HEK293 (cell line): ENCODE results near the gene AMIGO1.
A peak's percentile ranks its signal among the peaks of the same experiment; 100 is the strongest.

Source experiments
- CTCF ChIA-PET: fragments of 350-600 bp; formaldehyde crosslinking; extraction: SDS; loops from one replicate; lab custom pipeline; 2021; ENCODE audit warnings: antibody characterized with exemption; lab: Yijun Ruan, JAX
- POLR2A ChIA-PET: fragments of 300-600 bp; formaldehyde crosslinking; extraction: SDS; loops from one replicate; lab custom pipeline; 2020; ENCODE audit warnings: antibody characterized with exemption, inconsistent platforms; lab: Yijun Ruan, JAX
- H3K27ac ChIP-seq: fragments of 200-500 bp; sonication (Bioruptor generic); 2 replicates; pipeline ENCODE4 v1.5.1; 2014; ENCODE audit warnings: low read depth, low read length, control low read depth, inconsistent platforms; ENCODE audit errors: extremely low read depth
- H3K36me3 ChIP-seq, 2 experiments: fragments of 200-500 bp in 1 of 2; sonication (Bioruptor generic) in 1 of 2; 1 replicate in 1 of 2; 2 replicates in 1 of 2; pipeline ENCODE4 v1.5.1; 2014 to 2017; ENCODE audit warnings: inconsistent platforms in 2 of 2, low read length in 2 of 2; ENCODE audit not compliant: control insufficient read depth in 2 of 2, insufficient read depth in 1 of 2
- H3K4me1 ChIP-seq: fragments of 200-500 bp; sonication (Bioruptor generic); 2 replicates; pipeline ENCODE4 v1.5.1; 2014; ENCODE audit warnings: mild to moderate bottlenecking, low read length, inconsistent platforms; ENCODE audit not compliant: control insufficient read depth, insufficient read depth
- H3K4me3 ChIP-seq: 2 replicates; pipeline ENCODE4 v1.5.1; 2011; ENCODE audit warnings: low read depth, mild to moderate bottlenecking, control low read depth, low read length, moderate library complexity
- H3K9me3 ChIP-seq: fragments of 200-500 bp; sonication (Bioruptor generic); 2 replicates; pipeline ENCODE4 v1.5.1; 2014; ENCODE audit warnings: low read depth, low read length, inconsistent platforms; ENCODE audit not compliant: control insufficient read depth, insufficient read depth
- KLF10 ChIP-seq: fragments of 450-650 bp; IDR thresholded peaks from 2 replicates; pipeline ENCODE4 v1.5.1; 2018; ENCODE audit warnings: missing biosample characterization, mild to moderate bottlenecking, missing genetic modification characterization
- OVOL3 ChIP-seq: fragments of 450-650 bp; formaldehyde crosslinking; IDR thresholded peaks from 2 replicates; pipeline ENCODE4 v1.5.1; 2016; ENCODE audit warnings: missing biosample characterization, missing genetic modification characterization
- SCRT1 ChIP-seq: fragments of 450-650 bp; formaldehyde crosslinking; IDR thresholded peaks from 2 replicates; pipeline ENCODE4 v1.5.1; 2016; ENCODE audit warnings: missing biosample characterization, missing genetic modification characterization, borderline replicate concordance
- SCRT2 ChIP-seq: fragments of 450-650 bp; formaldehyde crosslinking; IDR thresholded peaks from 2 replicates; pipeline ENCODE4 v1.5.1; 2016; ENCODE audit warnings: missing biosample characterization, missing genetic modification characterization
- YY1 ChIP-seq: fragments of 450-650 bp; formaldehyde crosslinking; IDR thresholded peaks from 2 replicates; pipeline ENCODE4 v1.5.1; 2018; ENCODE audit warnings: missing biosample characterization, missing genetic modification characterization
- ZBTB8A ChIP-seq: fragments of 450-650 bp; formaldehyde crosslinking; IDR thresholded peaks from 2 replicates; pipeline ENCODE4 v1.5.1; 2016; ENCODE audit warnings: missing biosample characterization, missing genetic modification characterization
- ZNF18 ChIP-seq: fragments of 450-650 bp; formaldehyde crosslinking; IDR thresholded peaks from 2 replicates; pipeline ENCODE4 v1.5.1; 2016; ENCODE audit warnings: missing biosample characterization, missing genetic modification characterization
- ZNF513 ChIP-seq: fragments of 450-650 bp; IDR thresholded peaks from 2 replicates; pipeline ENCODE4 v1.5.1; 2018; ENCODE audit warnings: missing biosample characterization, missing genetic modification characterization
- ZNF571 ChIP-seq: fragments of 450-650 bp; formaldehyde crosslinking; IDR thresholded peaks from 2 replicates; pipeline ENCODE4 v1.5.0; 2017; ENCODE audit warnings: missing biosample characterization, missing genetic modification characterization
- ZNF704 ChIP-seq: fragments of 450-650 bp; formaldehyde crosslinking; IDR thresholded peaks from 2 replicates; pipeline ENCODE4 v1.5.1; 2016; ENCODE audit warnings: missing biosample characterization, missing genetic modification characterization
- ZNF747 ChIP-seq: fragments of 450-650 bp; formaldehyde crosslinking; IDR thresholded peaks from 2 replicates; pipeline ENCODE4 v1.5.1; 2016; ENCODE audit warnings: missing biosample characterization, missing genetic modification characterization
- ZNF785 ChIP-seq: fragments of 450-650 bp; formaldehyde crosslinking; IDR thresholded peaks from 2 replicates; pipeline ENCODE4 v1.5.1; 2016; ENCODE audit warnings: missing biosample characterization, missing genetic modification characterization
- ZSCAN23 ChIP-seq: fragments of 450-650 bp; formaldehyde crosslinking; IDR thresholded peaks from 2 replicates; pipeline ENCODE4 v1.5.1; 2016; ENCODE audit warnings: missing biosample characterization, missing genetic modification characterization
- ZSCAN30 ChIP-seq: fragments of 450-650 bp; IDR thresholded peaks from 2 replicates; pipeline ENCODE4 v1.5.1; 2018; ENCODE audit warnings: missing biosample characterization, mild to moderate bottlenecking, missing genetic modification characterization, moderate library complexity
- ZSCAN5A ChIP-seq: fragments of 450-650 bp; formaldehyde crosslinking; IDR thresholded peaks from 2 replicates; pipeline ENCODE4 v1.5.1; 2016; ENCODE audit warnings: missing biosample characterization, missing genetic modification characterization
- TF ChIP-seq, protein P1 (sequence below): fragments of 450-650 bp; formaldehyde crosslinking; IDR thresholded peaks from 2 replicates; pipeline ENCODE4 v1.5.1; 2016; ENCODE audit warnings: missing biosample characterization, missing genetic modification characterization
- TF ChIP-seq, protein P2 (sequence below): fragments of 450-650 bp; formaldehyde crosslinking; conservative IDR thresholded peaks from 2 replicates; pipeline ENCODE4 v1.5.1; 2016; ENCODE audit warnings: low read depth, missing biosample characterization, missing genetic modification characterization

The AMIGO1 gene

DNA sequence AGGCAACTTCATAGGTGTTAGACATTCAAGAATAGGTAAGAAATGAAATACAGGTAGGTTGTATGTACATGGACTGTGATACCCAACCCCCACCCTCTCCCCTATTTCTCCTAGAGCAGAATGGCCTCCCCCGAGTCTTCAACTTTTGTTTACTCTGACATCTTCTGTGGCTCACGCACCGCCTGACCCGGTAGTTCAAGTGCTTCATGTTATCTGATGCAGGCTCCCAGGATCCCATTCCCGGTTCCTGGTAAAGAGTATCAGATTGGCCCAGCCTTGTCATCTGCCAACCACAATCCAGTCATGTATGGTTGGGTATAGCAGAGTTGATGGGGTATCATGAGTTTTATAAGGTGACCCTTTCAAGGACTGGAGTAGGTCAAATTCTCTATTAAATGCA lies 48.0 kb upstream of the AMIGO1 start:
- Histone ChIP-seq H3K27ac (no peak overlapping the region), H3K4me1 (peaks cover 4% of the 10 kb centered on the region), H3K36me3 (peaks cover 0 to 6% of the 10 kb centered on the region in 2 experiments; a peak in 1 of 3 replicates), H3K4me3 (no peak overlapping the region), H3K9me3 (no peaks in the 10 kb centered on the region)
- TF ChIP-seq ZNF785 (tag by site-specific recombination), result no peak
- no peak for TF ChIP-seq ZSCAN23 (tag by site-specific recombination)
- TF ChIP-seq ZNF704 (tag by site-specific recombination), result no peak
- TF ChIP-seq ZSCAN30 (tag by site-specific recombination), result no peak
- no peak for TF ChIP-seq ZNF513 (tag by site-specific recombination)
- TF ChIP-seq ZSCAN5A (tag by site-specific recombination), result no peak
- no peak for TF ChIP-seq ZNF571 (tag by site-specific recombination)
- ChIA-PET POLR2A (interaction anchor here (4.3 kb wide), 1 partner anchor 8 kb away, joined by 32 read pairs; the partner anchor contains the start of gene GNAI3), CTCF (interaction anchor here (0.6 kb wide), 1 partner anchor 30 kb away, joined by 4 read pairs; no protein-coding TSS in a partner anchor)

DNA sequence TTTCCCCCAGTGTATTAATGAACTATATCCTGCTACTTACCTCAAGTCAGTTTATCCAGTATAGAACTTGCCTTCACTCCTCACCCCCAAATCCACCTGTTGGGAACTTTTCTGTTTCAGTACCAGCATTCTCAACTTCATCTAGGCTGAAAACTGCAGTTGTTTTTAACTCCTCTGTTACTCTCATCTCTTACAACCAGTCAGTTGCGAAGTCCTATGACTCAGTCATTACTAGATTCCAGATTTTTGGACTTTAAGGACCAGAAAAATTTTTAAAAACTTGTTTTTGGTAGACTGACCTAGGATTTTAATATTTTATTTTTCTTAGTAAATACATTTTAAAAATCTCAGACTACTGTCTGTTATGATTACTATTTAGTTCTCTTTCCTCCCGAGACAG lies 47.0 kb upstream of the AMIGO1 start:
- TF ChIP-seq SCRT2 (peak; percentile 61; the same call in 1 of the 2 replicates), ZBTB8A (tag by site-specific recombination) (no peak), YY1 (tag by site-specific recombination) (no peak), ZNF18 (tag by site-specific recombination) (no peak), SCRT1 (tag by site-specific recombination) (peak; percentile 33; the same call in 1 of the 2 replicates)
- TF ChIP-seq, all 188 proteins: peak for 2
- Histone ChIP-seq H3K27ac (no peak overlapping the region), H3K4me3 (no peak overlapping the region), H3K9me3 (no peaks in the 10 kb centered on the region), H3K36me3 (peaks cover 0 to 6% of the 10 kb centered on the region in 2 experiments; a peak in 2 of 3 replicates), H3K4me1 (no peaks in the 10 kb centered on the region; the same call in 1 of the 2 replicates)
- POLR2A ChIA-PET, result interaction anchor here (0.6 kb wide), 1 partner anchor 472 kb away, joined by 3 read pairs; no protein-coding TSS in a partner anchor
- CTCF ChIA-PET, result no interaction called here

DNA sequence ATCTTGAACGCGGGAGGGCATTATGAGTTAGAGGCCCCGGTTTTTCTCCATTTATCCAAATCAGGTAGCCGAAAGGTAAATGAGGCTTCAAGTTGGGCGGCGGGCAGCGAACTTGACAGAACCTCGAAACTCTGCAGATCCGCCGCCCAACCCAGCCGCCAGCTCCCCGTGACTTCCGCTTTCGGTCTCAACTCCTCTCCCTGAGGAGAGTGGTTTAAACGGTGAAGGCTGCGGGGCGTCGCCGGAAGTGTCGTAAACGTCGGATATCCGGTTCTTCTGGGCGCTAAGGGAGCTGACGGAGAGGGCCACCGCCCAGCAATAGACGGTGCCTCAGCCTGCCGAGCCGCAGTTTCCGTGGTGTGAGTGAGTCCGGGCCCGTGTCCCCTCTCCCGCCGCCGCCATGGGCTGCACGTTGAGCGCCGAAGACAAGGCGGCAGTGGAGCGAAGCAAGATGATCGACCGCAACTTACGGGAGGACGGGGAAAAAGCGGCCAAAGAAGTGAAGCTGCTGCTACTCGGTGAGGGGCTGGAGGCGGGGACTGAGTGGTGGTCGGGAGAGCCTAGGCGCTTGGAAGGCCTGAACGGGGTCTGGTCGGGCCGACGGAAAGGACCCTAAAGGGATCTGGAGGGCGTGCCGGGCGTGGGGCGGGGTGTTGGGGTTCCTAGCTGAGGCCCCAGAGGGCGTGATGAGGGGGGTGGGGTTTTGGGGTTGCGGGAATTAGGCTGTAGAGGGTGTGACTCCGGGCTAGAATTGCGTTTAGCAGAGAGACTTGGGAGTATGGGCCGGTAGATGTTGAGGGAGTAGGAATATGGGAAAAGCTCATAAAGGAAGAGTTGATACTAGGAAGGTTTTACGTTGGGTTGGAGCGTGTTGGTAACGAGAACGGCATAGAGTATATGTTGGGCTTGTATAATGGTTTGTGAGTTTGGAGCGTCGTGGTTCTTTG lies 39.1 kb upstream of the AMIGO1 start, which contains the start of gene GNAI3:
GNAI3 (plus strand) TSS at position 295 of the 947 bp plus-strand sequence; CDS start at position 401, 106 bp downstream.
- Histone ChIP-seq H3K4me1 (peaks cover 6% of the 10 kb centered on the region; the same call in 1 of the 2 replicates), H3K27ac (peak within 1 kb of the TSS; percentile 78), H3K9me3 (no peaks in the 10 kb centered on the region), H3K36me3 (no peaks in the 10 kb centered on the region; a peak in 1 of 3 replicates), H3K4me3 (peak within 1 kb of the TSS; percentile 57)
- POLR2A ChIA-PET, result interaction anchor here (0.7 to 3.1 kb wide), 38 partner anchors 9 to 735 kb away, joined by 3 to 44 read pairs (median 4); partner anchors contain the start of genes AHCYL1, AMIGO1, AMPD2 and ATXN7L2
- CTCF ChIA-PET, result interaction anchor here (0.6 to 3.1 kb wide), 18 partner anchors 11 to 511 kb away, joined by 3 to 32 read pairs (median 4); no protein-coding TSS in a partner anchor
- TF ChIP-seq, protein P1, sequence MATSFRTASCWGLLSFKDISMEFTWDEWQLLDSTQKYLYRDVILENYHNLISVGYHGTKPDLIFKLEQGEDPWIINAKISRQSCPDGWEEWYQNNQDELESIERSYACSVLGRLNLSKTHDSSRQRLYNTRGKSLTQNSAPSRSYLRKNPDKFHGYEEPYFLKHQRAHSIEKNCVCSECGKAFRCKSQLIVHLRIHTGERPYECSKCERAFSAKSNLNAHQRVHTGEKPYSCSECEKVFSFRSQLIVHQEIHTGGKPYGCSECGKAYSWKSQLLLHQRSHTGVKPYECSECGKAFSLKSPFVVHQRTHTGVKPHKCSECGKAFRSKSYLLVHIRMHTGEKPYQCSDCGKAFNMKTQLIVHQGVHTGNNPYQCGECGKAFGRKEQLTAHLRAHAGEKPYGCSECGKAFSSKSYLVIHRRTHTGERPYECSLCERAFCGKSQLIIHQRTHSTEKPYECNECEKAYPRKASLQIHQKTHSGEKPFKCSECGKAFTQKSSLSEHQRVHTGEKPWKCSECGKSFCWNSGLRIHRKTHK (tag by site-specific recombination), result no peak
- TF ChIP-seq OVOL3 (0 out of 2 replicates have a peak, but pooled peaks have one; percentile 35), ZNF747 (tag by site-specific recombination) (no peak), KLF10 (tag by site-specific recombination) (peak; percentile 67)
- TF ChIP-seq, protein P2, sequence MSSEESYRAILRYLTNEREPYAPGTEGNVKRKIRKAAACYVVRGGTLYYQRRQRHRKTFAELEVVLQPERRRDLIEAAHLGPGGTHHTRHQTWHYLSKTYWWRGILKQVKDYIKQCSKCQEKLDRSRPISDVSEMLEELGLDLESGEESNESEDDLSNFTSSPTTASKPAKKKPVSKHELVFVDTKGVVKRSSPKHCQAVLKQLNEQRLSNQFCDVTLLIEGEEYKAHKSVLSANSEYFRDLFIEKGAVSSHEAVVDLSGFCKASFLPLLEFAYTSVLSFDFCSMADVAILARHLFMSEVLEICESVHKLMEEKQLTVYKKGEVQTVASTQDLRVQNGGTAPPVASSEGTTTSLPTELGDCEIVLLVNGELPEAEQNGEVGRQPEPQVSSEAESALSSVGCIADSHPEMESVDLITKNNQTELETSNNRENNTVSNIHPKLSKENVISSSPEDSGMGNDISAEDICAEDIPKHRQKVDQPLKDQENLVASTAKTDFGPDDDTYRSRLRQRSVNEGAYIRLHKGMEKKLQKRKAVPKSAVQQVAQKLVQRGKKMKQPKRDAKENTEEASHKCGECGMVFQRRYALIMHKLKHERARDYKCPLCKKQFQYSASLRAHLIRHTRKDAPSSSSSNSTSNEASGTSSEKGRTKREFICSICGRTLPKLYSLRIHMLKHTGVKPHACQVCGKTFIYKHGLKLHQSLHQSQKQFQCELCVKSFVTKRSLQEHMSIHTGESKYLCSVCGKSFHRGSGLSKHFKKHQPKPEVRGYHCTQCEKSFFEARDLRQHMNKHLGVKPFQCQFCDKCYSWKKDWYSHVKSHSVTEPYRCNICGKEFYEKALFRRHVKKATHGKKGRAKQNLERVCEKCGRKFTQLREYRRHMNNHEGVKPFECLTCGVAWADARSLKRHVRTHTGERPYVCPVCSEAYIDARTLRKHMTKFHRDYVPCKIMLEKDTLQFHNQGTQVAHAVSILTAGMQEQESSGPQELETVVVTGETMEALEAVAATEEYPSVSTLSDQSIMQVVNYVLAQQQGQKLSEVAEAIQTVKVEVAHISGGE (tag by site-specific recombination), result peak; percentile 95
